GM21529 (cell line): ENCODE measurements around the gene OR2AT4.
"Not testable (repeated sequence)": the region's sequence is repeated elsewhere in the genome, so short reads cannot be mapped to it uniquely, and the experiment has no call there.

Experiments used
- ATAC-seq: cut with Tn5 transposase; IDR thresholded peaks from one replicate; pipeline ENCODE4 v1.9.1; 2021; ENCODE audit not compliant: unreplicated experiment

OR2AT4 gene

DNA sequence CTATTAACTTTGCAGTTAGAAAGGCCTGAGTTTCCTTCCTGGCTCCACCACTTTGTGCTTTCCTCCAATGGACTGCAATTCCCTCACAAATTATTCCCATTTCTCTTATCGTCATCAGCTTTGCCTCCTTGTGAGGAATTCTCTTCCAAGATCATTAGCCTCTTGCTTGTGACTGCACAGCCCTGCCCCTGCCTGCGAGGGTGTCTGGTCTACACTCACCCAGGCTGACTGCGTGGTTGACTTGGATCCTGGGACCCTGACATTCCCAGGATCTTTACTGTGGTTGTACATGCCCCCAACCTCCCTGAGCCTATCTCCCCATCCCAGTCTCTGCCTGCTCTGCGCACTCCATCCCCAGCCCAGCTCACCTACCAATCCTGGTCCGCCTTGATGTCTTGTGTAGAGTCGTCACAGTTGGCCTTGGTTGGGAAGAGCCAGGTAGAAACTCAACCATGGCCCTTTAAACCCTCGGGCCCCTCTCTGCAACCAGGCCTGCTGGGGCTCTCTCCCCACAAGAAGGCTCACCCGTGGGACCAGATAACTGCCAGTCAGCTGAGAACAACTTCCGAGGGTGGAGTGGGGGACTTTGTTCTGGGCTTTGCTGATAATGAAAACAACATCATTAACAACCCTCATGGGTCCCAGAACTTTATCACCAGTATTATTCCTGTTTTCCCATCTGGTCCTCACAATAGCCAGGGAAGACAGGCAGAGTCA lies at the start of gene OR2AT4:
TSS of gene OR2AT4 (minus strand) at position 421 of the 717 bp plus-strand sequence.
- no peak for ATAC-seq

DNA sequence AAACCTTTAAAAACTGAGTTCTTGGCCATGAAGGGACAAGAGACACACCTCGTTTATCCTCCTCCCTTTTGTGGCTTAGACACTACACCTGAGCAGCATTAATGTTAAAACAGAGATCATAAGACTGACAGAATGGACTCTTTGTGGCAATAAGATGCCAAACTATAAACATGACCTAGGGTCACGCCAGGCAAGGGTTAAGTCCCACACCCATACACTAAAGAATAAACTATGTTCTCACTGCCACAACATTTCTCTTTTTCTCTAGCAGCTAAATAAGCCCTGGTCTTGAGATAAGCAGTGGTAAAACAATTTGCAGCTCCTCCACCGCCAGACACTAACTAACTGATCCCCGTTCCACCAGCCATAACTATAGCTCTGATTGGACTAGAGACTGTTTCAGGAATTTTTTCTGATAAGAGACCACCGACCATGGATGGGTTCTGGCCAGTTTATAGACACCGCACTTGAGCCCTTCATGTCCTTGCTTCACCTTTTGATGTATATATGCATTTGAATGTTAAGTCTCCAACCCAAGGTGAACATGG lies 49.4 kb upstream of the OR2AT4 start:
- ATAC-seq, result no peak

DNA sequence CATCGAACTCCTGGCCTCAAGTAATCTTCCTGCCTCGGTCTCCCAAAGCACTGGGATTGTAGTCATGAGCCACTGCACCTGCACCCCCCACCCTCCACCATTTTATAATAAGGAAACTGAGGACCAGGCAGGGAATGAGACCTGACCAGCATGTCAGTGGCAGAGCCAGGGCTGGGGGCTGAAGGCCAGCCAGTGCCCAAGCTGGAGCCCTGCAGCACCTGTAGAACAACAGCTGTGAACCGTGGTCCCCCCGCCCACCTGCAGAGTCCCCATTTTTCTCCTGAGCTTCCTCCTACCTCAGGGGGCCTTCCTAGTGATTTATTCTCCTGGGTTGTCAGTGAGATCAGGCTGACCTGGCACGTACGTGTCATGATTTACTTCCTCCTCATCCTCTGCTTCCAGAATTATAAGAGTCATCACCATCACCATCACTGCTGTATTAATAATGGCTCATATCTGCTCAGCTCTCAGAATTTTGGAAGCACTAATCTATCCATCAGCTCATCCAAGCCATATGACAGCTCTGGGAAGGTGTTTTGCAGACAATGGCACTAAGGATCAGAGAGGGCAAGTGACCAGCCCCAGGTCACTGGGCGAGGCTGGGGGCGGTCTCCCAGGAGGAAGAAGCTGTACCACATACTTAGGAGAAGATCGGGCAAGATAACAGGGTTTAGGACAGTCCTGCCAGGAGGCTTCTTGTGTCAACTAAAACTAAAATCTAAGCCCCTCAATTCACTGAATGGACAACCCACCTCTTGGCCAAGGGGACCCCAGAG lies 48.7 kb upstream of the OR2AT4 start:
- no peak for ATAC-seq

GRCh38 chr11:75144716-75145014 lies 48.0 kb upstream of the OR2AT4 start:
- ATAC-seq, result no peak

DNA sequence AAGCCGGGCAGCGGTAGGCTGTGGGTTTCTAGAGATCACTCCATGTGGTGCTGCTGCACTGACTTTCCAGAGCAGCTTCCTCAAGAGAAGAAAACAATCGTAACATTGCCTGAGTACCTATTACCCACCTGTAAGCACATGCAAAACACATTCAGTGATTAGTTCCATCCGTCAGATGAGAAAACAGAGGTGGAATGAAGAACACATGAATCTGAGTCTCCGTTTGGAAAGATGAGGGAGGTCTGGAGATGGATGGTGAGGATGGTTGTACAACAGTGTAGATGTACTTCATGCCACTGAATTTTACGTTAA lies 46.7 kb upstream of the OR2AT4 start:
- no peak for ATAC-seq

GRCh38 chr11:75142714-75143419 lies 46.2 kb upstream of the OR2AT4 start:
- peak; percentile 80 for ATAC-seq

DNA sequence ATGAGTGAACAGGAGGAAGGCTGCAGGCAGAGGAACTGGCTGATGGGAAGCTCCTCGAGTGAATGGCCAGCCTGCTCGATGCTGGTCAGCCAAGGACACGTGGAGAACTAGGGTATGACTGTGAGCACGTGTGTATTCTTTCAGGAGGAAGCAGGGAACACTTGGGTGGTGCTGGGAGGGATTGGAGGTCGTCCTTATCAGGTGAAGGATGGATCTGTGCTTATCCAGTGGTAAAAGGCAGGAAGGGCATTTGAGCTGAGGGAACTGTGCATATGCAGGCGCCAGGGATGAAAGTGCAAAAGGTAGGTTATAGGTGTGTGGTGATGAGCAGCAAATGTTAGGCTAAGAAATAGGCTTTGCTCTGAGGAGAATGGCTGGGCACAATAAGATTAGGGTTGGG lies 44.5 kb upstream of the OR2AT4 start:
- ATAC-seq, result no peak

DNA sequence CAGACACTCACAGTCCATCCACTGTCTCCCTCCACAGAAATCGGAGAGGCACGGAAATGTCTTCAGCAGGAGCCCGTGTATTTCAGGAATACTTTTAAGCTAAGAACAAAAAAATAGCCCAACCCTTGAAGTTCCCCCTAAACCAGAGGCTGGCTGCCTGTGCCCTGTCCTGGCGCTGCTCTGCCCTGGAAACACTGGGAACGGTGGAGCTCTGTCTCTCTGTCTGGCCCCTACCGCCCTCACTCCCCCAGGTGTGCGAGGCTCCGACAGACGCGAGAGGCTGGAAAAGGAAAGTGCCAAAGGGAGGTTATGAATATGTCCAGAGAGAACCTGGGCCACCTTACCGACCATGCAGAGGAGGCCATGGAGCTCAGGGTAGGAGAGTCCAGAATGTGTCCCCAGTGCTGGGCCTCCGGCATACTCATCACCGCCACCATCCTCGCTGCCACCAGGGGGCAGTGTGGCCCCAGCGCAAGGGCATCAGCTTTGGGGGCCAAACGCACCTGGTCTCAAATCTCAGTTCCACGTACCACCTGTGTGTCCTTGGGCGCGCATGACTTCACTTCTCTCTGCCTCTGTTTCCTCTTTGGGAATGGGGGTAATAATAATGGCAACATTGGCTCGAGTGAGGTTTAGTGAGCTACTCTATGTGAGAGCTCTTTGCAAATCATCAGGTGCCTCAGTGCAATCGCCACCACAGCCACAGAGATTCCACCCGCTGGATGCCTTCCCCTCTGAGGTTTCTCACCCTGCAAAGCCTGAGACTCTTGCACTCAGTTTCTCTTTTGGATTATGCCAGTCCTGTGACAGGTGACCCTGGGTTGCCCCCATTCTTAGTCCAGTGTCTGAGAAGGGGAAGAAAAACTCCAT lies 43.8 kb upstream of the OR2AT4 start:
- no peak for ATAC-seq

- ATAC-seq, result no peak
Measured at GRCh38 chr11:75135651-75136050, 39.0 kb upstream of the OR2AT4 start.

- ATAC-seq, result no peak
Measured at GRCh38 chr11:75135021-75135650, 38.5 kb upstream of the OR2AT4 start.

GRCh38 chr11:75133976-75134375 lies 37.3 kb upstream of the OR2AT4 start:
- ATAC-seq, result no peak

- no peak for ATAC-seq
Measured at GRCh38 chr11:75132080-75132479, 35.4 kb upstream of the OR2AT4 start.

DNA sequence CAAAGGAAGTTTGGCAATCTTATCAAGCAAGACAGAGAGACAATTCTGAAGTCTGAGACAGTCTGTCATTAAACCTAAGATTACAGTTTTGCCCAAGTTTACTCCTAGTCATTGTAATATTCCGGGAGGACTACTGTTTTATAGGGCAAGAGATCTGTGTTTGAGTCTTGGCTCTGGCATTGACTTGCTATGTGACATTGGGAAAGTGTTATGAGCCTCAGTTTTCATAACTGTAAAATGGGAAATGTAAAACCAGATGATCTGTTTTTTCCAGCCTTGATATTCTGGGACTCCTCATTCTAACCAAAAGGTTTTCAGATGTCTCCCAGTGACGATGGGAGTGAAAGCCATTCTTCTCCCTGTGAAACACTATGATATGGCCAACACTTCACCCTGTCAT lies 29.9 kb upstream of the OR2AT4 start:
- no peak for ATAC-seq

GRCh38 chr11:75118577-75118976 lies 21.9 kb upstream of the OR2AT4 start:
- no peak for ATAC-seq

DNA sequence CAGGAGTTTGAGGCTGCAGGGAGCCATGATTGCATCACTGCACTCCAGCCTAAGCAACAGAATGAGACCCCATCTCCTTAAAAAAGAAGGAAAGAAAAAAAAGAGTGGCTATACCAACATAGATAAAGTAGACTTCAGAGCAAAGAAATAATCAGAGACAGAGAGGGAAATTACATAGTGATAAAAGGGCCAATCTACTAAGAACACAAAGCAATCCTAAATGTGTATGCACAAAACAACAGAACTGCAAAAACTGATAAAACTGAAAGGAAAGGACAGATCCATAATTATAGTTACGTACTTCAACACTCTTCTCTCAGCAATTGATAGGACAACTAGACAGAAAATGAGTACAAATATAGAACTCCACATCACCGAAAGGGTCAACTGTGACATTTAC lies 17.8 kb upstream of the OR2AT4 start:
- ATAC-seq, result no peak

DNA sequence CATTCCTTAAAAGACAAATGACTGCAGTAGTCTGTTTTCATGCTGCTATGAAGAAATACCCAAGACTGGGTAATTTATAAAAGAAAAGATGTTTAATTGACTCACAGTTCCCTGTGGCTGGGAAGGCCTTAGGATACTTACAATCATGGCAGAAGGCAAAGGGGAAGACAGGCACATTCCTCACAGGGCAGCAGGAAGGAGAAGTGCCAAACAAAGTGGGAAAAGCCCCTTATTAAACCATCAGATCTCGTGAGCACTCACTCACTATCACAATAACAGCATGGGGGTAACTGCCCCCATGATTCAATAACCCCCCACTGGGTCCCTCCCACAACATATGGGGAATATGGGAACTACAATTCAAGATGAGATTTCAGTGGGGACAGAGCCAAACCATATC lies 16.4 kb upstream of the OR2AT4 start:
- ATAC-seq, result no peak

GRCh38 chr11:75112200-75112599 lies 15.5 kb upstream of the OR2AT4 start:
- no peak for ATAC-seq

- no peak for ATAC-seq
Measured at GRCh38 chr11:75107187-75107586, 10.5 kb upstream of the OR2AT4 start.

- ATAC-seq, result not testable (repeated sequence)
Measured at GRCh38 chr11:75105967-75106681, 9.4 kb upstream of the OR2AT4 start.

GRCh38 chr11:75105462-75105925 lies 8.8 kb upstream of the OR2AT4 start:
- ATAC-seq, result no peak
